ENCODE results near the gene SYT14. TPM values are rescaled to one million over a fixed set of nuclear protein-coding genes. Genes with fewer than 3 reads are reported as not detected.
"Not testable (repeated sequence)": the region's sequence is repeated elsewhere in the genome, so short reads cannot be mapped to it uniquely, and the experiment has no call there.

The SYT14 gene
- total RNA-seq, 6 experiments from 2014 or later = 7.6 to 10.6 (median 8.5) TPM

DNA sequence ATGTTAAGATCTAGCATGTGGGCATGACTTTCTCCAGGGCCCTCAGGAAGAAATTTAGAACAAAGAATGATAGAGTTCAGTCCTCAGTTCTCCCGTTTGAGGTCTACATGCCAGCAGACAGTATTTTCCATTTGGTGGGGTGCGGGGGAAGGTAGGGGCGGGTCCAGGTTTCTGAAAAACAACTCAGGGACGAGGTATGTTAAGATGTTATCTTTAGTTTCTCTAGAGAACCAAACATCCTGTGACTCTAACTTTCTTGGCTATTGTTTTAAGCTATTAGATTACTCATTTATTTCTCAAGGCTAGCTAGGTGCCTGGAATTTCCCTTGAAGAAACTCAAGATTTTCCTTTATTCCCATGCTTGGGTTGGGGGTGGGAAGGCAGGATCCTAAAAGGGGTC, 42.3 kb upstream of the SYT14 start:
- H3K27me3 Mint-ChIP-seq (ENCODE audit: insufficient read depth) = no peaks in the 10 kb centered on the region
- DNase-seq = peak; percentile 81
- peak overlapping the region; percentile 93 for H3K27ac Mint-ChIP-seq
- peak overlapping the region; percentile 42 for H3K4me3 Mint-ChIP-seq
- no peaks in the 10 kb centered on the region for H3K36me3 Mint-ChIP-seq (ENCODE audit: low read depth)
- H3K9me3 Mint-ChIP-seq = no peaks in the 10 kb centered on the region
- peaks cover 73% of the 10 kb centered on the region for H3K4me1 Mint-ChIP-seq (ENCODE audit: low read depth)
- TF ChIP-seq, protein P1, sequence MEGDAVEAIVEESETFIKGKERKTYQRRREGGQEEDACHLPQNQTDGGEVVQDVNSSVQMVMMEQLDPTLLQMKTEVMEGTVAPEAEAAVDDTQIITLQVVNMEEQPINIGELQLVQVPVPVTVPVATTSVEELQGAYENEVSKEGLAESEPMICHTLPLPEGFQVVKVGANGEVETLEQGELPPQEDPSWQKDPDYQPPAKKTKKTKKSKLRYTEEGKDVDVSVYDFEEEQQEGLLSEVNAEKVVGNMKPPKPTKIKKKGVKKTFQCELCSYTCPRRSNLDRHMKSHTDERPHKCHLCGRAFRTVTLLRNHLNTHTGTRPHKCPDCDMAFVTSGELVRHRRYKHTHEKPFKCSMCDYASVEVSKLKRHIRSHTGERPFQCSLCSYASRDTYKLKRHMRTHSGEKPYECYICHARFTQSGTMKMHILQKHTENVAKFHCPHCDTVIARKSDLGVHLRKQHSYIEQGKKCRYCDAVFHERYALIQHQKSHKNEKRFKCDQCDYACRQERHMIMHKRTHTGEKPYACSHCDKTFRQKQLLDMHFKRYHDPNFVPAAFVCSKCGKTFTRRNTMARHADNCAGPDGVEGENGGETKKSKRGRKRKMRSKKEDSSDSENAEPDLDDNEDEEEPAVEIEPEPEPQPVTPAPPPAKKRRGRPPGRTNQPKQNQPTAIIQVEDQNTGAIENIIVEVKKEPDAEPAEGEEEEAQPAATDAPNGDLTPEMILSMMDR (IDR thresholded peaks at IDR 0.05) = no peak

DNA sequence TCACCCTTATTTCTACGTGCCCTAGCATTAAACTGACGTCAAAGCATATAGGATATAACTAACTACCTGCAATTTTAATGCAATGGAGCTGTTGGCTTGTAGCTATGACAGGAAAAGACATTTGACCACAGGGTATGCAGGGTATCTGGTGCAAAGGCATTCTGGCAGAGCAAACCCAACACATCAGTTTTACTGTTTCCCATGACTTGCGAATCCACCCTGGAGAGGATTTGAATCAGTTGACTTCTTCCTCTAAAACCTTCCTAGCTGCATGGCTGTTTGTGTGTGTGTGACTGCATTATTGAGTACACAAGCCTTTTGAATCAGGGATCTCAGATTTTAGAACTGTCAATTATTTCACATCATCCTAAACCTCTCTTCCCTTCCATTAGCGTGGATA, 41.7 kb upstream of the SYT14 start:
- DNase-seq = no peak
- TF ChIP-seq, protein P1 (IDR thresholded peaks at IDR 0.05) = no peak
- Mint-ChIP-seq H3K36me3 (ENCODE audit: low read depth) (no peaks in the 10 kb centered on the region), H3K27me3 (ENCODE audit: insufficient read depth) (no peaks in the 10 kb centered on the region), H3K27ac (peak overlapping the region; percentile 93), H3K4me1 (ENCODE audit: low read depth) (peaks cover 73% of the 10 kb centered on the region), H3K9me3 (no peaks in the 10 kb centered on the region), H3K4me3 (peak overlapping the region; percentile 42)

DNA sequence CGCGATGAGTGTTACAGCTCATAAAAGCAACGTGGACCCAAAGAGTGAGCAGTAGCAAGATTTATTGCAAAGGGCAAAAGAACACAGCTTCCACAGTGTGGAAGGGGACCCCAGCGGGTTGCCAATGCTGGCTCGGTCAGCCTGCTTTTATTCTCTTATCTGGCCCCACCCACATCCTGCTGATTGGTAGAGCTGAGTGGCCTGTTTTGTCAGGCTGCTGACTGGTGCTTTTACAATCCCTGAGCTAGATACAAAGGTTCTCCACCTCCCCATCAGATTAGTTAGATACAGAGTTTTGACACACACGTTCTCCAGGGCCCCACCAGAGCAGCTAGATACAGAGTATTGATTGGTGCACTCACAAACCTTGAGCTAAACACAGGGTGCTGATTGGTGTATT, 39.7 kb upstream of the SYT14 start:
- not testable (repeated sequence) for H3K36me3 Mint-ChIP-seq (ENCODE audit: low read depth)

DNA sequence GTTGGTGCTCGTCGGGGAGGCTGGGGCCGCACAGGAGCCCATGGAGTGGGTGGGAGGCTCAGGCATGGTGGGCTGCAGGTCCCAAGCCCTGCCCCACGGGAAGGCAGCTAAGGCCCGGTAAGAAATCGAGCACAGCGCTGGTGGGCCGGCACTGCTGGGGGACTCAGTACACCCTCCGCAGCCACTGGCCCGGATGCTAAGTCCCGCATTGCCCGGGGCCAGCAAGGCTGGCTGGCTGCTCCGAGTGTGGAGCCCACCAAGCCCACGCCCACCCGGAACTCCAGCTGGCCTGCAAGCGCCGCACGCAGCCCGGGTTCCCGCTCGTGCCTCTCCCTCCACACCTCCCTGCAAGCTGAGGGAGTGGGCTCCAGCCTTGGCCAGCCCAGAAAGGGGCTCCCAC, 39.2 kb upstream of the SYT14 start:
- not testable (repeated sequence) for H3K27ac Mint-ChIP-seq; H3K27me3 Mint-ChIP-seq (ENCODE audit: insufficient read depth); H3K4me3 Mint-ChIP-seq; DNase-seq; H3K36me3 Mint-ChIP-seq (ENCODE audit: low read depth); H3K9me3 Mint-ChIP-seq
- peaks cover 65% of the 10 kb centered on the region for H3K4me1 Mint-ChIP-seq (ENCODE audit: low read depth)

More for the DNA sequence above, 39.7 kb upstream of the SYT14 start:
- not testable (repeated sequence) for H3K9me3 Mint-ChIP-seq; DNase-seq; H3K27me3 Mint-ChIP-seq (ENCODE audit: insufficient read depth); H3K4me3 Mint-ChIP-seq
- Mint-ChIP-seq H3K4me1 (ENCODE audit: low read depth) (peaks cover 71% of the 10 kb centered on the region), H3K27ac (0 out of 2 replicates have a peak overlapping the region, but pooled peaks have one; percentile 9)

DNA sequence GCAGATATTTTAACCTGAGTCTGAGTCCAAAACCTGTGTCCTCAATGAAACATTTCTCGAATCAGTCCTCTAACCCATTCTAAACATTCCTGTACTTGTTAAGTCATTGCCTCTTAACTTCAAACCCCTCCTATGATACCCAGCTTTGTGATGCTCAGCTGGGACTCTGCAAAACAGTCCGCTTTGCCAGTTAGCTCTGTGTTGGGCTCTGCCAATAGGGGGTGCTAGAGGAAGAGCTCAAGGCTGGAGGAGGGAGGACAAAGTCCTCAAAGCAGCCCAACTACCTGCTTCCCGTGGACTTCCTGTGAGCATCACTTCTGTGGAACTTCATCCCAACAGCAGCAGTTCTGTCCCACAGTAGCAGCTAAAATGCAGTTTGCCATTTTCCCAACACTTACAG, 38.1 kb upstream of the SYT14 start:
- H3K36me3 Mint-ChIP-seq (ENCODE audit: low read depth) = no peaks in the 10 kb centered on the region

DNA sequence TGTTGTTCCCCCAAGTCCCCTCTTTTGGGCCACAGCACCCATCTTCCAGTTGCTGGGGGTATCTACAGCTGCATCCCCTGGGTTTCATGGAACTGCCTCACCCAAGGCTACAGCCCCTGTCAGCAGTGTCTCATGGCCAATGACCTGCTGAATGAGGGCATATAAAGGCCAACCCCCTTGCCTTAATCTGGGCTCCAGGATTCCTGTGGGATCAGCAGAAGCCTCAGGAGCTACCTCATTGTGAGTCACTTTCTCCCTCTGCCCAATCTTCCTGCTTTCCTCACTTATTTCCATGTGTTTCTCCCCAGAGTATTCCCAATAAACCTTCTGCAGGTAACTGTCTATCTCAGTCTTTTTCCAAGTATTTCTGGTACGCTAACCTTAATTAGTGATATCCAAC, 37.3 kb upstream of the SYT14 start:
- Mint-ChIP-seq H3K4me1 (ENCODE audit: low read depth) (peaks cover 47% of the 10 kb centered on the region), H3K27ac (peak overlapping the region; percentile 82), H3K36me3 (ENCODE audit: low read depth) (no peaks in the 10 kb centered on the region), H3K9me3 (no peaks in the 10 kb centered on the region), H3K4me3 (peak overlapping the region; percentile 49), H3K27me3 (ENCODE audit: insufficient read depth) (peaks cover 2% of the 10 kb centered on the region)
- TF ChIP-seq, protein P1 (IDR thresholded peaks at IDR 0.05) = no peak
- DNase-seq = peak; percentile 80

More for the DNA sequence above, 38.1 kb upstream of the SYT14 start:
- H3K4me1 Mint-ChIP-seq (ENCODE audit: low read depth) = peaks cover 54% of the 10 kb centered on the region
- peaks cover 2% of the 10 kb centered on the region for H3K27me3 Mint-ChIP-seq (ENCODE audit: insufficient read depth)
- H3K4me3 Mint-ChIP-seq = no peak overlapping the region
- no peak for DNase-seq
- TF ChIP-seq, protein P1 (IDR thresholded peaks at IDR 0.05) = peak; percentile 71
- peak overlapping the region; percentile 82 for H3K27ac Mint-ChIP-seq
- H3K9me3 Mint-ChIP-seq = no peaks in the 10 kb centered on the region

DNA sequence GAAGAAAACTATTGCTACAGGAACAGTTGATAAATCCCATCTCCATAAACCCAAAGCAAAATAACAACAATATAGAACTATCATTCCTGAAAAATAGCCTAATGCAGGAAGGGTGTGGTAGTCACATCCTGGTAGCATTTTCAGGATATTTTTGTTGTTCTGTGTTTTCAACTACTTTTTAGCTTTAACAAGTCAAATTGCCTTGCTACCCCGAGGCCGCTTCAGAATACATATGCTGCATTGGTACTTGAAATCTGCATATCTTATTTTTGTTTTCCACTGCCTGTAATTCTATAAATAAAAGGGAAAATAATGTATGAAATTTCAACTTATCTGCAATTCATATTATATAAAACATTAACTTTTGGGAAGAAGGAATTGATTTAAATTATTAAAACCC, 36.8 kb upstream of the SYT14 start:
- H3K4me3 Mint-ChIP-seq = peak overlapping the region; percentile 49
- TF ChIP-seq, protein P1 (IDR thresholded peaks at IDR 0.05) = no peak

DNA sequence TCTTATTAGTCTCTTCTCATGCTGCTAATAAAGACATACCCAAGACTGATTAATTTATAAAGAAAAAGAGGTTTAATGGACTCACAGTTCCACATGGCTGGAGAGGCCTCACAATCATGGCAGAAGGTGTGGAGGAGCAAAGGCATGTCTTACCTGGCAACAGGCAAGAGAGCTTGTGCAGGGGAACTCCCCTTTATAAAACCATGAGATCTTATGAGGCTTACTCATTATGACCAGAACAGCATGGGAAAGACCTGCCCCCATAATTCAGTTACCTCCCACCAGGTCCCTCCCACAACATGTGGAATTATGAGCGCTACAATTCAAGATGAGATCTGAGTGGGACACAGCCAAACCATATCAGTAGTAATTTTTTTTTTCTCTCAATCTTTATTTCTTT, 33.2 kb upstream of the SYT14 start:
- not testable (repeated sequence) for H3K27ac Mint-ChIP-seq

More for the DNA sequence above, 36.8 kb upstream of the SYT14 start:
- no peak for DNase-seq
- peaks cover 42% of the 10 kb centered on the region for H3K4me1 Mint-ChIP-seq (ENCODE audit: low read depth)
- H3K9me3 Mint-ChIP-seq = no peaks in the 10 kb centered on the region
- H3K27ac Mint-ChIP-seq = peak overlapping the region; percentile 82
- H3K27me3 Mint-ChIP-seq (ENCODE audit: insufficient read depth) = peaks cover 2% of the 10 kb centered on the region
- H3K36me3 Mint-ChIP-seq (ENCODE audit: low read depth) = no peaks in the 10 kb centered on the region

More for the DNA sequence above, 33.2 kb upstream of the SYT14 start:
- not testable (repeated sequence) for H3K36me3 Mint-ChIP-seq (ENCODE audit: low read depth); H3K27me3 Mint-ChIP-seq (ENCODE audit: insufficient read depth); H3K4me3 Mint-ChIP-seq; DNase-seq; H3K9me3 Mint-ChIP-seq
- peaks cover 25% of the 10 kb centered on the region for H3K4me1 Mint-ChIP-seq (ENCODE audit: low read depth)
